Nephron (organoid): ENCODE data around the gene PAX5.

Experiments
- H3K27ac Mint-ChIP-seq, 3 experiments: 2 replicates each; pipeline ENCODE4 v1.8.0; 2020; ENCODE audit warnings: mixed read lengths in 3 of 3, mild to moderate bottlenecking in 2 of 3, moderate library complexity in 1 of 3
- H3K27me3 Mint-ChIP-seq: 2 replicates; pipeline ENCODE4 v1.8.0; 2021; ENCODE audit warnings: low read depth, mild to moderate bottlenecking, moderate library complexity, mixed read lengths
- H3K36me3 Mint-ChIP-seq: 2 replicates; pipeline ENCODE4 v1.8.0; 2020; ENCODE audit warnings: low read depth, mixed read lengths
- H3K4me1 Mint-ChIP-seq: 2 replicates; pipeline ENCODE4 v1.8.0; 2020; ENCODE audit warnings: mixed read lengths
- H3K4me3 Mint-ChIP-seq, 3 experiments: 2 replicates each; pipeline ENCODE4 v1.8.0; 2020; ENCODE audit warnings: mild to moderate bottlenecking in 3 of 3, mixed read lengths in 3 of 3, moderate library complexity in 2 of 3
- H3K9me3 Mint-ChIP-seq: 2 replicates; pipeline ENCODE4 v1.8.0; 2020; ENCODE audit warnings: mixed read lengths
- CTCF ChIP-seq, 3 experiments: fragments of 200-600 bp; sonication (generic); IDR thresholded peaks; one replicate each; pipeline ENCODE4 v1.5.0; 2021; ENCODE audit warnings: antibody characterized with exemption in 3 of 3; ENCODE audit not compliant: unreplicated experiment in 3 of 3

The PAX5 gene

GRCh38 chr9:36959681-36960574, 74.1 kb downstream of the PAX5 start:
- no peaks in the 10 kb centered on the region for H3K36me3 Mint-ChIP-seq
- H3K4me1 Mint-ChIP-seq, result no peaks in the 10 kb centered on the region
- H3K27ac Mint-ChIP-seq, result no peak overlapping the region
- H3K4me3 Mint-ChIP-seq, result no peak overlapping the region
- peaks cover 64% of the 10 kb centered on the region for H3K27me3 Mint-ChIP-seq
- no peaks in the 10 kb centered on the region for H3K9me3 Mint-ChIP-seq
- TF ChIP-seq CTCF (IDR thresholded peaks at IDR 0.05; ENCODE audit: unreplicated experiment in 3 of 3), result no peak

GRCh38 chr9:36956908-36957307, 77.2 kb downstream of the PAX5 start:
- TF ChIP-seq CTCF (IDR thresholded peaks at IDR 0.05; ENCODE audit: unreplicated experiment in 3 of 3), result no peak
- Mint-ChIP-seq H3K4me3 (no peak overlapping the region), H3K4me1 (no peaks in the 10 kb centered on the region), H3K9me3 (peaks cover 9% of the 10 kb centered on the region), H3K27me3 (peaks cover 73% of the 10 kb centered on the region), H3K27ac (no peak overlapping the region), H3K36me3 (no peaks in the 10 kb centered on the region)

GRCh38 chr9:36950389-36950788, 83.7 kb downstream of the PAX5 start:
- no peaks in the 10 kb centered on the region for H3K36me3 Mint-ChIP-seq
- no peaks in the 10 kb centered on the region for H3K4me1 Mint-ChIP-seq
- TF ChIP-seq CTCF (IDR thresholded peaks at IDR 0.05; ENCODE audit: unreplicated experiment in 3 of 3), result no peak
- H3K27me3 Mint-ChIP-seq, result peaks cover 47% of the 10 kb centered on the region
- no peak overlapping the region for H3K27ac Mint-ChIP-seq
- no peak overlapping the region for H3K4me3 Mint-ChIP-seq
- peaks cover 9% of the 10 kb centered on the region for H3K9me3 Mint-ChIP-seq

- no peaks in the 10 kb centered on the region for H3K36me3 Mint-ChIP-seq
- TF ChIP-seq CTCF (IDR thresholded peaks at IDR 0.05; ENCODE audit: unreplicated experiment in 3 of 3), result no peak
- no peak overlapping the region for H3K4me3 Mint-ChIP-seq
- no peaks in the 10 kb centered on the region for H3K4me1 Mint-ChIP-seq
- H3K27me3 Mint-ChIP-seq, result peaks cover 42% of the 10 kb centered on the region
- H3K27ac Mint-ChIP-seq, result no peak overlapping the region
- peaks cover 5% of the 10 kb centered on the region for H3K9me3 Mint-ChIP-seq
Measured at GRCh38 chr9:36949466-36949865, 84.6 kb downstream of the PAX5 start.

- no peak overlapping the region for H3K27ac Mint-ChIP-seq
- H3K4me1 Mint-ChIP-seq, result no peaks in the 10 kb centered on the region
- no peak for TF ChIP-seq CTCF (IDR thresholded peaks at IDR 0.05; ENCODE audit: unreplicated experiment in 3 of 3)
- H3K36me3 Mint-ChIP-seq, result no peaks in the 10 kb centered on the region
- H3K27me3 Mint-ChIP-seq, result peaks cover 33% of the 10 kb centered on the region
- no peaks in the 10 kb centered on the region for H3K9me3 Mint-ChIP-seq
- H3K4me3 Mint-ChIP-seq, result no peak overlapping the region
Measured at GRCh38 chr9:36948051-36948450, 86.0 kb downstream of the PAX5 start.

GRCh38 chr9:36946653-36947052, 87.4 kb downstream of the PAX5 start:
- Mint-ChIP-seq H3K36me3 (no peaks in the 10 kb centered on the region), H3K4me3 (no peak overlapping the region), H3K27ac (no peak overlapping the region), H3K4me1 (no peaks in the 10 kb centered on the region), H3K9me3 (no peaks in the 10 kb centered on the region), H3K27me3 (peaks cover 28% of the 10 kb centered on the region)
- no peak for TF ChIP-seq CTCF (IDR thresholded peaks at IDR 0.05; ENCODE audit: unreplicated experiment in 3 of 3)
